ENCODE data around the gene SPDYE11.
"Not testable (repeated sequence)": the region's sequence is repeated elsewhere in the genome, so short reads cannot be mapped to it uniquely, and the experiment has no call there.

Gene SPDYE11

GRCh38 chr7:73057811-73058210, at the start of gene SPDYE11:
TSS of gene SPDYE11 (minus strand) at chr7:73057911. CDS start at chr7:73056111, 1,800 bp downstream.
- in situ Hi-C loops (cut with MboI; ENCODE audit: low sequenced_read_pairs), result not testable (repeated sequence)

GRCh38 chr7:73085938-73086337, 28.2 kb upstream of the SPDYE11 start, which contains the start of gene SPDYE9:
TSS of gene SPDYE9 (minus strand) at chr7:73086038. CDS start at chr7:73084238, 1,800 bp downstream.
- in situ Hi-C loops (cut with MboI; ENCODE audit: low sequenced_read_pairs), result not testable (repeated sequence)

GRCh38 chr7:73029666-73030065, 28.0 kb downstream of the SPDYE11 start, which contains the start of gene SPDYE8:
TSS of gene SPDYE8 (minus strand) at chr7:73029766. CDS start at chr7:73027966, 1,800 bp downstream.
- in situ Hi-C loops (cut with MboI; ENCODE audit: low sequenced_read_pairs), result not testable (repeated sequence)

- in situ Hi-C loops (cut with MboI; ENCODE audit: low sequenced_read_pairs), result not testable (repeated sequence)
Measured at GRCh38 chr7:73006491-73006890, 51.2 kb downstream of the SPDYE11 start.

- in situ Hi-C loops (cut with MboI; ENCODE audit: low sequenced_read_pairs), result not testable (repeated sequence)
Measured at GRCh38 chr7:73005693-73006447, 51.8 kb downstream of the SPDYE11 start.

GRCh38 chr7:73005356-73005692, 52.4 kb downstream of the SPDYE11 start:
- in situ Hi-C loops (cut with MboI; ENCODE audit: low sequenced_read_pairs), result not testable (repeated sequence)

- in situ Hi-C loops (cut with MboI; ENCODE audit: low sequenced_read_pairs), result not testable (repeated sequence)
Measured at GRCh38 chr7:72997887-72998468, 59.7 kb downstream of the SPDYE11 start.

All from hTERT RPE-1 (cell line).